H1 (cell line): ENCODE data around the gene SLIT3. TPM values are rescaled to one million over a fixed set of nuclear protein-coding genes. Genes with fewer than 3 reads are reported as not detected.
A peak's percentile ranks its signal among the peaks of the same experiment; 100 is the strongest.

ENCODE experiments used
- CTCF ChIA-PET: fragments of 300-600 bp; sonication (Branson Sonifier 250); formaldehyde crosslinking; loops from one replicate; lab custom pipeline; 2021; ENCODE audit not compliant: partially characterized antibody; lab: Charles Lee
- POLR2A ChIA-PET: fragments of 300-600 bp; sonication (Branson Sonifier 250); formaldehyde crosslinking; loops from one replicate; lab custom pipeline; 2021; ENCODE audit warnings: inconsistent platforms; ENCODE audit not compliant: partially characterized antibody; lab: Charles Lee
- DNase-seq, 2 experiments: peaks; one replicate each; pipeline versions ENCODE4 v3.0.0 to v3.0.0-alpha.2; 2010 to 2022; ENCODE audit warnings: low spot score in 2 of 2, low read depth in 1 of 2, mixed read lengths in 1 of 2
- FAIRE-seq: peaks from 2 replicates; lab custom pipeline; 2011; peaks lifted over from hg19 to GRCh38; lab: Jason Lieb, UNC
- H2AFZ ChIP-seq: 2 replicates; pipeline ENCODE4 v1.8.1; 2012; ENCODE audit warnings: low read length, inconsistent platforms
- H2AK5ac ChIP-seq: 2 replicates; pipeline ENCODE4 v1.6.1; 2013; ENCODE audit warnings: low read depth, low read length
- H2BK120ac ChIP-seq: replicated peaks from 2 replicates; pipeline ENCODE3; 2013; ENCODE audit warnings: low read depth, low read length, inconsistent platforms
- H2BK12ac ChIP-seq: 2 replicates; pipeline ENCODE4 v1.6.1; 2013; ENCODE audit warnings: low read depth, low read length
- H2BK15ac ChIP-seq: 2 replicates; pipeline ENCODE4 v1.6.1; 2013; ENCODE audit warnings: low read length
- H2BK20ac ChIP-seq: 2 replicates; pipeline ENCODE4 v1.6.1; 2013; ENCODE audit warnings: low read length
- H2BK5ac ChIP-seq: 2 replicates; pipeline ENCODE4 v1.6.1; 2013; ENCODE audit warnings: low read depth, low read length
- H3K14ac ChIP-seq: 2 replicates; pipeline ENCODE4 v1.6.1; 2013; ENCODE audit warnings: inconsistent platforms; ENCODE audit not compliant: insufficient read length
- H3K18ac ChIP-seq: 2 replicates; pipeline ENCODE4 v1.6.1; 2013; ENCODE audit warnings: low read length; ENCODE audit errors: extremely low read depth
- H3K23ac ChIP-seq: 2 replicates; pipeline ENCODE4 v1.6.1; 2013; ENCODE audit warnings: inconsistent platforms; ENCODE audit not compliant: insufficient read length
- H3K23me2 ChIP-seq: 2 replicates; pipeline ENCODE4 v1.6.1; 2013; ENCODE audit warnings: low read depth, low read length
- H3K27ac ChIP-seq: 2 replicates; pipeline ENCODE4 v1.6.1; 2011; ENCODE audit warnings: low read depth, low read length, inconsistent platforms
- H3K27me3 ChIP-seq, 4 experiments: replicated peaks in 1 of 4; 1 replicate in 1 of 4; 2 replicates in 3 of 4; pipeline versions ENCODE4 v1.6.1 to v1.8.1; 2011 to 2013; ENCODE audit warnings: low read length in 3 of 4, mild to moderate bottlenecking in 3 of 4, inconsistent platforms in 2 of 4, mixed read lengths in 2 of 4, moderate library complexity in 1 of 4; ENCODE audit not compliant: control insufficient read depth in 3 of 4, insufficient read depth in 3 of 4; ENCODE audit errors: extremely low read depth in 1 of 4
- H3K36me3 ChIP-seq, 4 experiments: 2 replicates each; pipeline versions ENCODE4 v1.6.1 to v1.8.1; 2011 to 2013; ENCODE audit warnings: mild to moderate bottlenecking in 4 of 4, low read length in 3 of 4, moderate library complexity in 2 of 4, control low read depth in 1 of 4, inconsistent platforms in 1 of 4; ENCODE audit not compliant: insufficient read depth in 4 of 4, control insufficient read depth in 2 of 4
- H3K4ac ChIP-seq: replicated peaks from 2 replicates; pipeline ENCODE3; 2013; ENCODE audit warnings: low read length, low read depth, mixed read lengths, inconsistent platforms; ENCODE audit not compliant: insufficient read length
- H3K4me1 ChIP-seq, 4 experiments: replicated peaks in 1 of 4; 1 replicate in 1 of 4; 2 replicates in 3 of 4; pipeline versions ENCODE4 v1.6.1 to v1.8.1; 2011 to 2013; ENCODE audit warnings: low read length in 3 of 4, inconsistent platforms in 2 of 4, mixed read lengths in 1 of 4; ENCODE audit not compliant: insufficient read depth in 4 of 4, control insufficient read depth in 3 of 4
- H3K4me2 ChIP-seq, 2 experiments: 2 replicates each; pipeline versions ENCODE4 v1.6.1 to v1.8.1; 2011 to 2013; ENCODE audit warnings: low read depth in 2 of 2, low read length in 2 of 2, control low read depth in 1 of 2, inconsistent platforms in 1 of 2, mild to moderate bottlenecking in 1 of 2; ENCODE audit not compliant: insufficient read depth in 1 of 2
- H3K4me3 ChIP-seq, 4 experiments: fragments of 200-600, 300-600 bp in 1 of 4; sonication (generic), shearing (Covaris generic), sonication (Bioruptor Twin) in 1 of 4; 2 replicates each; pipeline versions ENCODE4 v1.5.1 to v1.8.1; 2011 to 2016; ENCODE audit warnings: low read length in 4 of 4, low read depth in 3 of 4, control low read depth in 2 of 4, inconsistent platforms in 2 of 4, mild to moderate bottlenecking in 2 of 4, mixed read lengths in 1 of 4, moderate library complexity in 1 of 4; ENCODE audit not compliant: insufficient read depth in 2 of 4; ENCODE audit errors: extremely low read depth in 1 of 4
- H3K56ac ChIP-seq: replicated peaks from 2 replicates; pipeline ENCODE3; 2013; ENCODE audit warnings: low read depth, mild to moderate bottlenecking, mixed read lengths, low read length, inconsistent platforms; ENCODE audit not compliant: insufficient read length
- H3K79me1 ChIP-seq: 2 replicates; pipeline ENCODE4 v1.6.1; 2013; ENCODE audit warnings: low read depth, low read length, control low read depth
- H3K79me2 ChIP-seq, 2 experiments: 2 replicates each; pipeline versions ENCODE4 v1.6.1 to v1.8.1; 2012 to 2013; ENCODE audit warnings: low read length in 2 of 2, mild to moderate bottlenecking in 2 of 2, inconsistent platforms in 1 of 2; ENCODE audit not compliant: insufficient read depth in 2 of 2, control insufficient read depth in 1 of 2
- H3K9ac ChIP-seq, 4 experiments: replicated peaks in 1 of 4; 1 replicate in 1 of 4; 2 replicates in 3 of 4; pipeline versions ENCODE4 v1.6.1 to v1.8.1; 2011 to 2013; ENCODE audit warnings: low read depth in 3 of 4, low read length in 3 of 4, control low read depth in 2 of 4, mild to moderate bottlenecking in 2 of 4, moderate library complexity in 2 of 4, inconsistent platforms in 1 of 4; ENCODE audit errors: extremely low read depth in 1 of 4
- H3K9me3 ChIP-seq, 2 experiments: 2 replicates each; pipeline versions ENCODE4 v1.6.1 to v1.8.1; 2012 to 2013; ENCODE audit warnings: mild to moderate bottlenecking in 2 of 2, moderate library complexity in 2 of 2, control low read depth in 1 of 2, inconsistent platforms in 1 of 2, low read depth in 1 of 2, low read length in 1 of 2, mixed read lengths in 1 of 2; ENCODE audit not compliant: insufficient read depth in 2 of 2
- H4K20me1 ChIP-seq, 2 experiments: replicated peaks in 1 of 2; 2 replicates each; pipeline versions ENCODE3 to v1.8.1; 2011 to 2013; ENCODE audit warnings: inconsistent platforms in 2 of 2, low read length in 2 of 2, mild to moderate bottlenecking in 1 of 2; ENCODE audit not compliant: insufficient read depth in 2 of 2, control insufficient read depth in 1 of 2
- H4K5ac ChIP-seq: 2 replicates; pipeline ENCODE4 v1.6.1; 2013; ENCODE audit warnings: low read length, low read depth, mixed read lengths, inconsistent platforms; ENCODE audit not compliant: insufficient read length
- H4K8ac ChIP-seq: 2 replicates; pipeline ENCODE4 v1.8.0; 2013; ENCODE audit warnings: mild to moderate bottlenecking, moderate library complexity, low read length, inconsistent platforms; ENCODE audit not compliant: insufficient read depth; ENCODE audit errors: extremely low read depth
- H4K91ac ChIP-seq: replicated peaks from 2 replicates; pipeline ENCODE3; 2013; ENCODE audit warnings: low read length, mixed read lengths, inconsistent platforms; ENCODE audit not compliant: insufficient read length
- EP300 ChIP-seq, 2 experiments: IDR thresholded peaks; 1 replicate in 1 of 2; 2 replicates in 1 of 2; pipeline ENCODE4 v1.6.1; 2011 to 2012; ENCODE audit warnings: low read depth in 2 of 2, low read length in 2 of 2, mild to moderate bottlenecking in 2 of 2, borderline replicate concordance in 1 of 2, inconsistent platforms in 1 of 2, moderate library complexity in 1 of 2
- HDAC2 ChIP-seq, 2 experiments: fragments of 300-600 bp in 1 of 2; sonication (generic) in 1 of 2; IDR thresholded peaks; 2 replicates each; pipeline ENCODE4 v1.6.1; 2011 to 2012; ENCODE audit warnings: low read depth in 2 of 2, low read length in 2 of 2, mild to moderate bottlenecking in 2 of 2, moderate library complexity in 2 of 2, borderline replicate concordance in 1 of 2, inconsistent platforms in 1 of 2
- KDM5A ChIP-seq: fragments of 200-600 bp; IDR thresholded peaks from 2 replicates; pipeline ENCODE4 v1.7.1; 2012; ENCODE audit warnings: mild to moderate bottlenecking, low read length, inconsistent platforms, mixed read lengths
- SIRT6 ChIP-seq: IDR thresholded peaks from one replicate; pipeline ENCODE4 v1.7.1; 2012; ENCODE audit warnings: low read length, inconsistent platforms
- WGBS, 2 experiments: shearing (Covaris generic) in 1 of 2; methylation state at CpG; one replicate each; pipeline versions ENCODE4 v1.1.6 to v1.1.7; 2013 to 2015; ENCODE audit warnings: low lambda C conversion rate in 2 of 2, mixed read lengths in 2 of 2, inconsistent platforms in 1 of 2, low coverage in 1 of 2, missing lambda C conversion rate in 1 of 2; ENCODE audit not compliant: insufficient replicate concordance in 2 of 2, insufficient coverage in 1 of 2, insufficient read length in 1 of 2; ENCODE audit errors: extremely low coverage in 1 of 2, missing lambda C conversion rate in 1 of 2; 5-methylcytosine and 5-hydroxymethylcytosine counted together
- polyA plus RNA-seq, 7 experiments: library from polyadenylated mRNA; depleted of rRNA in 3 of 7; stranded (reverse) in 5 of 7; unstranded in 2 of 7; fragments of >200 nt in 5 of 7; fragments of 200-250 nt in 2 of 7; gene quantifications; 1 replicate in 5 of 7; 2 replicates in 1 of 7; 4 replicates in 1 of 7; pipeline versions ENCODE4 v1.2.1 to v1.2.3, GENCODE V29; 2011 to 2013; ENCODE audit warnings: missing spikeins in 2 of 7, mixed read lengths in 2 of 7
- total RNA-seq: library from RNA; stranded (reverse); fragmentation: NEBNext Ultra II Directional; extraction: Animal tissue kit (Norgen Biotek cat#: 25700); gene quantifications from 2 replicates; pipeline ENCODE4 v1.2.1, GENCODE V29; 2021

Gene SLIT3
- total and polyA plus RNA-seq, 2 of the 8 experiments (the other 6 are each of a cell fraction or from before 2014, with no cell fraction given), result 1.1 to 1.2 TPM

DNA sequence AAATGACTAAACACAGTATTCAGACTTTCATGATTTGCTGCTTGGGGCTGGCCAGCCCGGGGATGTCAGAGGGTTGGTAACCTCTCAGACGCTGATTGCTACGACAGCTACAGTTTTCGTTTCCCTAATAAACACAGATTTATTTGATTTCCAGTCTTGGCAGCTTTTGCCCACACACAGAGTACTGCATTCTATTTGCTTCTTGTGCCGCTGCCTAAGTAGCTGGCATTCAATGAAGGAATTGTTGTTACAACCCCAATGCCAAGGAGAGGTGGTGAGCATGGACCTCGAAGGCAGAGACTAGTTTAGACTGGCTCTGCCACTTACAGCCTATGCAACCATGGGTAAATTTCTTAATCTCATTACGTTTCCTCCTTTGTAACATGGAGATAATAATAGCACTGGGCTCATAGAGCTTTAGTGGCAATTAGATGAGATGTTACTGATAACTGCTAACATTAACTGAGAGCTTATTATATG, 474.7 kb downstream of the SLIT3 start:
- ChIA-PET POLR2A (no interaction called here), CTCF (no interaction called here)
- no peaks in the 10 kb centered on the region for H3K9me3 ChIP-seq
- H3K79me1 ChIP-seq, result no peaks in the 10 kb centered on the region
- no peaks in the 10 kb centered on the region for H3K23me2 ChIP-seq
- H2AK5ac ChIP-seq, result no peak overlapping the region
- H4K8ac ChIP-seq, result no peak overlapping the region
- no peak overlapping the region for H3K18ac ChIP-seq
- H2BK20ac ChIP-seq, result 0 out of 2 replicates have a peak overlapping the region, but pooled peaks have one; percentile 55
- no peak overlapping the region for H2BK5ac ChIP-seq
- no peak overlapping the region for H2BK12ac ChIP-seq
- no peak overlapping the region for H3K9ac ChIP-seq
- H2BK15ac ChIP-seq, result no peak overlapping the region
- H3K23ac ChIP-seq, result no peak overlapping the region
- H4K5ac ChIP-seq, result no peak overlapping the region
- H2BK120ac ChIP-seq, result no peak overlapping the region
- H3K27me3 ChIP-seq, result peaks cover 2 to 27% (median 19%) of the 10 kb centered on the region in 4 experiments
- no peak overlapping the region for H2AFZ ChIP-seq
- no peak overlapping the region for H3K14ac ChIP-seq
- 98% methylated on average over 7 of the region's 7 CpGs; no CpG with 5 or more reads in 1 of the 2 experiments for WGBS, 2 experiments
- H3K36me3 ChIP-seq, result no peaks in the 10 kb centered on the region
- no peak overlapping the region for H3K27ac ChIP-seq
- TF ChIP-seq KDM5A, result no peak
- TF ChIP-seq SIRT6, result no peak
- TF ChIP-seq EP300 (IDR thresholded peaks at IDR 0.05; ENCODE audit: borderline replicate concordance in 1 of 2, low read depth in 2 of 2, low read length in 2 of 2), result no peak
- no peak for TF ChIP-seq HDAC2 (IDR thresholded peaks at IDR 0.05; ENCODE audit: borderline replicate concordance in 1 of 2, low read depth in 2 of 2, low read length in 2 of 2)
- no peak for FAIRE-seq
- no peak overlapping the region for H3K4me2 ChIP-seq
- H3K4ac ChIP-seq, result no peak overlapping the region
- no peak overlapping the region for H3K4me3 ChIP-seq
- no peak overlapping the region for H4K91ac ChIP-seq
- peaks cover 4 to 23% (median 12%) of the 10 kb centered on the region in 4 experiments; a peak in 4 of 7 replicates for H3K4me1 ChIP-seq
- no peaks in the 10 kb centered on the region; a peak in 1 of 4 replicates for H3K79me2 ChIP-seq
- DNase-seq, result no peak
- H3K56ac ChIP-seq, result no peak overlapping the region
- no peaks in the 10 kb centered on the region for H4K20me1 ChIP-seq
